LoVo (cell line): ENCODE results near the gene PDF.
"Not testable (repeated sequence)": the region's sequence is repeated elsewhere in the genome, so short reads cannot be mapped to it uniquely, and the experiment has no call there.

Source experiments
- DNase-seq: peaks from one replicate; pipeline ENCODE4 v3.0.0-alpha.2; 2016; ENCODE audit warnings: low spot score

PDF gene, protein sequence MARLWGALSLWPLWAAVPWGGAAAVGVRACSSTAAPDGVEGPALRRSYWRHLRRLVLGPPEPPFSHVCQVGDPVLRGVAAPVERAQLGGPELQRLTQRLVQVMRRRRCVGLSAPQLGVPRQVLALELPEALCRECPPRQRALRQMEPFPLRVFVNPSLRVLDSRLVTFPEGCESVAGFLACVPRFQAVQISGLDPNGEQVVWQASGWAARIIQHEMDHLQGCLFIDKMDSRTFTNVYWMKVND

GRCh38 chr16:69330286-69331109 is at the start of gene PDF:
PDF (minus strand) TSS chr16:69330588; CDS start chr16:69330570, 18 bp downstream.
- DNase-seq = peak; percentile 95

DNA sequence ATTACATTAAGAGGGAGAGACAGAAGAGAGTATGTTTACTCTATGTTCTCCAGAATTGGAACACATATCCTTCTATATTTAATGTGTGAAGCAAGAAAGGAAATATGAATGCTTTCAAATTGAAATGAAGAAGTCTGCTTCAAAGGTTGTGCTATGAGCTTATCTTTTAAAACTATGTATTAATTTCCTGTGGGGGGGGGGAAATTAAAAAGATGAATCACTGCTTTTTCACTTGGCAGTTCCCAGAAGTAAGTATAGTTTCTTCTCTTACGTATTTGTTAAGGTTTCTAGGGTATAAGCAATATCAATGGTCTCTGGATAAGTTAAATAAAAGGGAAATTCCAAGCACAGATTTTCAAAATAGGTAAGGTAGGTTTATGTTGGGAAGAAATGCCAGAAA is 48.4 kb upstream of the PDF start:
- DNase-seq = no peak

DNA sequence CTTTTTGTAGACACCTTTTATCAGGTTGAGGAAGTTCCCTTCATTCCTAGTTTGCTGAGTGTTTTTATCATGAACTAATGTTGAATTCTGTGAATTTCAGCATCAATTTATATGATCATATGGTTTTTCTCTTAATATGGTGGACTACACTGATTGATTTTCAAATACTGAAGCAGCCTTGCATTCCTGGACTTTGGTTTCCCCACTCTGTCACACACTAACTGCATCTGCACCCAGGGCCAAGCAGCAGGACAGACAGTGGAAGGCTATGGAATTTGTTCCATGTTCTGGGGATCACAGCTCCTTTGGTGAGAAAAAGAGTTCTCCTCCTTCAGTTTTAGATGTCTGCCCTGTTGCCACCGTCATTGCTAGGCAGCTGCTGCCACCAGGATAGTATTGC is 47.6 kb upstream of the PDF start:
- DNase-seq = no peak

- no peak for DNase-seq
These were observed 46.1 kb upstream of the PDF start for GRCh38 chr16:69376393-69377059.

GRCh38 chr16:69373019-69373418 is 42.6 kb upstream of the PDF start:
- DNase-seq = no peak

DNA sequence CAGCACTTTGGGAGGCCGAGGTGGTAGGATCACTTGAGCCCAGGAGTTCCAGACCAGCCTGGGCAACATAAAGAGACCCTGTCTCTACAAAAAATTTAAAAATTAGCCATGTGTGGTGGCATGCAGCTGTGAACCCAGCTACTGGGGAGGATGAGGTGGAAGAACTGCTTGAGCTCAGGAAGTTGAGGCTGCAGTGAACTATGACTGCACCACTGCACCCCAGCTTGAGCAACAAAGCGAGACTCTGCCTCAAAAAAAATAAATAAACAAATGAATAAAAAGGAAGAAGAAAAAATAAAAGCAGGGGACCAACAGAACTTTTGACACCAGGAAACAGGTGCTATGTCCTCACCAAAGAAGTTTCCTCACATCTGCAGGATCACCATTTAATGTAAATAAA is 41.2 kb upstream of the PDF start:
- DNase-seq = no peak

- DNase-seq = no peak
These were observed 38.5 kb upstream of the PDF start for GRCh38 chr16:69368866-69369265.

DNA sequence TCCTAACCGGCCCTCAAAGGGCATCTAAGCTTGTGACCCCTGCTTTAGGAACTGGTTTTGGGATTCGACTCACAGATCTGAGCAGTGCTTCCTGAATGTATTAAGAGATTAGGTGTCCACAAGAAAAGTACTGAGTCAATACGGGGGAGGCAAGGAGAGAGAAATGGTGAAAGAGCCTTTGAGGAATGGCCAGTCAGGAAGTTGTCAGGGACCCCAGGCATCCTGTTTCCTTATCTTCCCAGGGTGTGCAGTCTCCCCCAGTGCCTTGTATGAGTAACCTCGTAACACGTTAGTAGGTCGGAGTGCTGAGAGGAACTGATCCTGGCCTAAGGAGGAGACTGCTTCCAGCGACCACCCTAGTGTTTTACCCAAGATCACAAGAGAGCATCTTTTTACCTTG is 37.6 kb upstream of the PDF start:
- DNase-seq = no peak

- DNase-seq = no peak
These were observed 36.0 kb upstream of the PDF start for GRCh38 chr16:69366431-69366830.

GRCh38 chr16:69365901-69366300 is 35.5 kb upstream of the PDF start:
- no peak for DNase-seq

- DNase-seq = no peak
These were observed 33.7 kb upstream of the PDF start for GRCh38 chr16:69364088-69364487.

GRCh38 chr16:69363281-69363717 is 32.9 kb upstream of the PDF start:
- DNase-seq = no peak

- not testable (repeated sequence) for DNase-seq
These were observed 29.7 kb upstream of the PDF start for GRCh38 chr16:69360070-69360469.

DNA sequence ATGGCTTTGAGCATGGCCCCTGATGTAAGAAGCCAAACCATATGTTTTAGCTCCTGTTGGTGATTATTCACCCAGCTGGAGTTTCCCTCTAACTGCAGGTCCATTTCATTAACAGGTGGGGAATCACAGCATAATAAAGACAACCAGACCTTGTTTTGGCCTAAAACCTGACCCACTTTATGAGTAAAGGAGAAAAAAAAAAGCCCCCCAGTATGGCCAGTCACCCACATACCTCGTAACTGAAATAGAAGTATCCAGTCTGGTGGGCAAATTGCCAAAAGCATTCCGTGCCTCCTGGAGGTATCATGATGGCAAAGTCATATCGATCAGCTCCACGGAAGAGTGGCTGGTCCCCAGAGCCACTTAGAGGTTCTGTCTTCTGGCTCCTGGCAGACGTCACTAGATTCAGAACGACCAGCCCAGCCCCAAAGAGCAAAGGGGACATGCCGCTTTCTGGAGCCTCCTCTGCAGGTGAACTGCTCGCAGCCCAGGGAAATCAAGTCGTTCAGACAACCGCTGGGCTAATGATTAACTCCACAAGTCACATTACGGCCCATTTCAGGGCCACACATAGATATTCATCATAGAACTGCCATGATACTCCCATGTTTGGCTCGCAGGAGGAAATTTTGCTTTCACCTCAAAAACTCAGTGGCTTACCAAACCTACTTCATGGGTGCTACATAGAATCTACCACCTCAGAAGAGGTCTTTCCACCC is 21.1 kb upstream of the PDF start, which contains the start of gene TMED6:
TSS of gene TMED6 (minus strand) at position 478 of the 719 bp plus-strand sequence. CDS start at position 445, 33 bp downstream.
- no peak for DNase-seq

- DNase-seq = no peak
These were observed 20.2 kb upstream of the PDF start for GRCh38 chr16:69350536-69351133.

GRCh38 chr16:69349536-69349935 is 19.1 kb upstream of the PDF start:
- DNase-seq = no peak

- no peak for DNase-seq
These were observed 17.8 kb upstream of the PDF start for GRCh38 chr16:69348222-69348621.

DNA sequence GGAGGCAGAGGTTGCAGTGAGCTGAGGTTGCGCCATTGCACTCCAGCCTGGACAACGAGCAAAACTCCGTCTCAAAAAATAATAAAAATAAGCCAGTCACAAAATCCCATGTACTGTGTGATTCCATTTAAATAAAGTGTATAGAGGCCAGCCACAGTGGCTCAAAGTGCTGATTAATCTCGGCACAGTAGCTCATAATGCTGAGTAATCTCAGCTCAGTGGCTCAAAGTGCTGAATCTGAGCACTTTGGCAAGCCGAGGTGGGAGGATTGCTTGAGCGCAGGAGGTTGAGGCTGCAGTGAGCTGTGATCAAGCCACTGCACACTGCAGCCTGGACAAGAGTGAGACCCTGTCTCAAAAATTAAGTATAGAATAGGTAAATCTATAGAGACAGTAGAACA is 16.3 kb upstream of the PDF start:
- DNase-seq = no peak

- DNase-seq = no peak
These were observed 15.5 kb upstream of the PDF start for GRCh38 chr16:69345923-69346322.

DNA sequence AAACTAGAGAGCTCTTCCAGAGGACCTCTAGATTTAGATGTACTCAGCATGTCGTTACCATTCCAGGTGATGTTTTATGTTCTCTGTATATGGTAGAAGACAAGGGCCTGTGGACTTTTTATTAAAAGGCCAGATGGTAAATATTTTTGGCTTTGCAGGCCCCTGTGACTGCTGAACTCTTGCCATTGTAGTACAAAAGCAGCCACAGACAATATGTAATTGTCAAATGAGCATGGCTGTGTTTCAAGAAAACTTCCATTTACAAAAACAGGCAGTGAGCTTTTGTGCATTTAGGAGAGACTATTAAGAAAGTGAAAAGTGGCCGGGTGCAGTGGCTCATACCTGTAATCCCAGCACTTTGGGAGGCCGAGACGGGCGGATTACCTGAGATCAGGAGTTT is 13.8 kb upstream of the PDF start:
- no peak for DNase-seq

- DNase-seq = no peak
These were observed 9.8 kb upstream of the PDF start for GRCh38 chr16:69340095-69340644.
